Measurements from ENCODE around the gene PLA2G4A. TPM values are rescaled to one million over a fixed set of nuclear protein-coding genes. Genes with fewer than 3 reads are reported as not detected.
"Not testable (repeated sequence)": the region's sequence is repeated elsewhere in the genome, so short reads cannot be mapped to it uniquely, and the experiment has no call there.

Gene PLA2G4A
- total RNA-seq, 1 donor from 2014 or later, result 24.3 TPM

DNA sequence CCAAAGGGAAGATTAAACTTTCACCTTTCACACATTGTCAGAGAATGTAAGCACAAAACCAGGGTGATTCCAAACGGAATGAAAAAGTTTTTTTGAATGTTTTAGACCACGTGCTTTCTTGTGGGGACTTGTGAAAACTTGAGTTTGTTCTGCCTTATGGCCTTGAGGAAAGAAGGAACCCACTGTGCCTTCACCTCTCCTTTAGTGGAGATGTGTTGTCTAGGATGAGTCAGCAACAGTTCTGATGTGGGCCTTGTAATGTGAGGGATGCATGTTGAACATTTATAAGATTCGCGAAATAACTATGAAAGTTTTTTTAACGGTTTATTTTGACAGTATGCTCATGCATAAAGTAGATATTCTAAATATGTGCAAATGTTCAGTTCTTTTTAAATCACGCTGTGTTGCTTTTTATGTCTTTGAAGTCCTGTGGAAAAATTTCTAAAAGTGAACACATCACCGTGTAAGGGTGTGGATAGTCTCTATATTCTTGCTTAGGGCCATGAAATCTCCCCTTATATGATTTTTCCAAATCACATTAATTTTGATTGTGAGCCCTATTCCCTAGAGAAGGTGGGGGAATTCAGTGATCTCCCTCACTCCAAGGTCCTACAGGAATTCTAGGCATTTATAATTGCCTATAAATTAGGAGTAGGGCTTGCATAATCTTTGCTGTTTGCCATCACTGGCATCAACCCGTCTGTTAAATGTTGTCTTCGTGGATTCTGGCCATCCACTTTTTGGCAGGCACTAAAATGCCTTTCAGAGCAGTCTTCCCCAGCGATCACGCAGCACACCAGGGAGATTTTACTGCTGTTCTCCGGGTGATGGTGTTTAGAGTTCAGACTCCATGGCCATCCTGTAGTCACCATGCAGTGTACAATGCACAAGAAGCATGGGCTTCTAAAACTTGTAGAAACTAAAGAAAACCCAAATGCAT lies 47.4 kb downstream of the PLA2G4A start:
- no peak for DNase-seq

DNA sequence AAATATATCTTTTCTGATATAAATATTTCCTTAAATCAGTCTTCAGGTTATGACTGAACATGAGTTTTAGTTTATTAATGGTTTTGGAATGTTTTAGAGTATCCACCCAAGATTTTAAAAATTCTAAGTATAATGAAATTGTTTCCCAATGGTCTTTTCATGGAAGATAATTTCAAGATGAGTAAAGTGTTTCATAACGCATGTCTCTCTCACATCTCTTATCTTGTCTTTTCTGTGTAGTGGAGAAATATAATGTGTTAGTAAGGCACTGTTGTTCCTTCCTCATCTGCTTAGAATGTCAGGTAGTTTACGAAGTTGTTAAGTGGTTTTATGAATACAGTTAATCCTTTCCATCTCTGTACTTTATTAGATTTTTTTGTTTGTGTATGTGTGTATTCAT lies 49.6 kb downstream of the PLA2G4A start:
- DNase-seq, result no peak

DNA sequence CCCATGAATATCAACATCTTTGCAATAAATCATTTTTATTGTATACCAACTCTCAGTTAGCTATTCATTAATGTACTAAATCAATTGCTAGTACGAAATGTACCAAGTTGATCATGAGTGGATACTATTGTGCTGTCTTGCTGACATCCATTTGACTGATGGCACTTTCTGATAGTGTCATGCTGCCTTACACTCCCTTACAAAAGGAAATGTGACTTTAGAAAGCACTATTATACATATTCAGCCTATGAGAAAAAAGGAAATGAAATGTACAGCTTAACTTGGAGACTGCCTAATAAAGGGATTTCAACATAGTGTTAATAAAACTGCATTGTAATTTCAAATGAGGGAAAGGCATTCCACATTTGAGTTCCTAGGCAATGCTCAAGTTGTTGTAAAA lies 52.2 kb downstream of the PLA2G4A start:
- DNase-seq, result no peak

DNA sequence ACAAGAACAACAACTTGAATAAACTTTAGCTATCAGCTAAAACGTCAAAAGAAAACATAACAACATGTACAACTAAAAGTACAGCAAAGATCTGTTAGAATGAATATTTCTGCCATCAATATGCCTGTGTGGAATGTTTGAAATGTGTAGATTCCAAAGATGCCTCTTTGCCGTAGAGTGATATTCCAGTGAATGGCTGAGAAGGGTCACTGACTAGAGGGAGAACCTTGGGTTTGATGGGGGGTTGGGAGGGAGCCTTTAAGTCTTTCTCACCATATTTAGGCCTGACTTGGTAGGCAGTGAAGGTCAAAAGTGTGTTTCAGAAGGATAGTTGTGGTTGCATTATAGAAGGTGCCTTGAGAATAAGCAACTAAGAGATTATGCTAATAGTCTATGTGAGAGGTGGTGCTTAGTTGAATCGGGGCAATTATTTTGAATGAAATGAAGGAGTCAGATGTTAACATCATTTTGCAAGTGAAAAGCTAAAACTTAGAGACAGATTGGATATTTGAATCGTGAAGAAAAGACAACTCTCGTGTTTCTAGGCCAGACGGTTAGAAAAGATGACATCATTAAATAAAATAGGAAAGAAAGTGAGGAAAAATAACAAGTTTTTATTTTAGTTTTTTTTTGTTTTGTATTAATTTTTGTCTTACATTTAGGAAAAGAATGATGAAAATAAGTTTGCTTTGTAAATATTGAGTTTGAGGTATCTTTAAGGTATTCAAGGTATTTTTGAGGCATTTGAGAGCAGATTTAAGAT lies 53.8 kb downstream of the PLA2G4A start:
- DNase-seq, result no peak

DNA sequence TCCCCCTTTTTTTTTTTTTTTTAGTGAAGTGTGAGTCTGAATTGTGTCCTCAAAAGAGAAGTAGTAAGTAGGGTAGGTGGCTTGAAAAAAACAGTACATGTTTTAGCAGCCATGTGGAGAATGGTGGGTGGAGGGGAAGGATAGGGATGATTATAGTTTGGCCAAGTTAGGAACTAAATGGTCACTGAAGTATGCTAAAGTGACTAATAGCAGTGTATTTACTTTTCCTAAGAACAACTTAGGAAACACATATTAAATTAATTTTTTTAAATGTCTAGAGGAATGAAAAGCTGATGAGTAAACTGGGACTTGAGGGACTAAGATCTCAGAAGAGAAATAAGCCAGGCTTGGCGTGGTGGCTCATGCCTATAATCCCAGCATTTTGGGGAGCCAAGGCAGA lies 55.5 kb downstream of the PLA2G4A start:
- DNase-seq, result no peak

DNA sequence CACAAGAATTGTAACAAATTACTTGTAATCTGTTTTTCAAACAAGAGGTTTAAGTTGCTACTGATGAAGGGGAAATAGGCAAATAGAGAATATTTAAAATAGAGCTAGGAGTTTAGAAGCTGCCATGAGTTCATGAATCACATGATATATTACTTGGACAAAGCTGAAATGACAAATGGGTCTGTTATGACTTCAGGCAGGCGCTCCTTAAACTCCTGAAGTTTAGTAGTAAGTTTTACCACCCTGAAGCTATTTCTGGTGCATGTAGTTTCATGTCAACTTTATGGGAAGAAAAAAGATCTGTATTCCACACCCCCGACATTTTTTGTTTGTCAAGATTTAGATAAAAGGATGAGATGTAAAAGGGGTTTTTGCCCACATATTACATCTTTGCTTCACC lies 58.5 kb downstream of the PLA2G4A start:
- no peak for DNase-seq

DNA sequence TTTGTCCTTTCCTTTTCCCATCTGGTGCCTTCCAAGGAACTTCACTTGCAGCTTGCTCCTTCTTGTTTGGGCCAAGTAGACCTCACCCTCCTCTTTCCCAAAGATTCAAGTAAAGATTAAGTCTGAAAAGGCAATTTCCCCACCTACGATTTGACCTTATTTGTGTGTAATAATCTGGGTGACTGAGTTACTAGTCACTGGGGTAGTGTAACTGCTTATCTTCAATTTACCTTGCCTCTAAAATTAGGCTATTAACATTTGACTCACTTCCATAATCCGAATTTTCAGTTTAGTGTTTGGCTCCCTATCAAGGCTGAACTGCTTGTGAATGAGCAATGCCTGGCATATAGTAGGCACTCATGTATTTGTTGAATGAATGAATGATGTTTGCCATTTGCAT lies 59.6 kb downstream of the PLA2G4A start:
- DNase-seq, result no peak

DNA sequence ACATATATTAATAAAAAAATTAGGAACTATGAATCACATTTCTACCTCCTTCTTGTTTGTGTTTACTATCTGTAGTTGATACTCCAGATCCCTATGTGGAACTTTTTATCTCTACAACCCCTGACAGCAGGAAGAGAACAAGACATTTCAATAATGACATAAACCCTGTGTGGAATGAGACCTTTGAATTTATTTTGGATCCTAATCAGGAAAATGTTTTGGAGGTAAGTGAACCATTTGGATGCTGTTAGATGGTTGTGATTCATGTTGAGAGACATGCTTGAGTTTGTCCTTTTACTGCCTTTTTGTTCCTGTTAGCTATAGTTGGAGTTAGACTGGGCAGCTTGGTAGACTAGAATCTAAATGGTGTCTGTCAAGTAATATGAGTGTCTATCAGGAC lies 64.2 kb downstream of the PLA2G4A start:
- no peak for DNase-seq

DNA sequence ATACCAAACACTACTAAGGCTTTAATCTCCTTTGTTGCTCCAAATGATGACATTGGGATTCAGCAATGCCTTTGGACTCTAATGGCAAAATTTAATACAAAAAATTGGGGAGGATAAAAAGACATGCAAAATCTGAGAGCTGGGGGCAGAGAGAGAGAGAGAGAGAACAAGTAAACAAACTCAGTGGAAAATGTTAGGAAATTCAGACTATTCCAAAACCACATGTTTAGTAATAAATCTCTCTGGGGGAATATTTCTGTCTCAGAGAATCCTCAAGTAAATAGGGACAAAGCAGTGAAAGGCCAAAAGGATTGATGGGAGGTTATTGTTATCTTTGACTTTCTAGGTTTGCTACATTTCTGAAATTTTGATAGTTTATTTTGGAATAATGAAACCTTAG lies 65.7 kb downstream of the PLA2G4A start:
- DNase-seq, result no peak

DNA sequence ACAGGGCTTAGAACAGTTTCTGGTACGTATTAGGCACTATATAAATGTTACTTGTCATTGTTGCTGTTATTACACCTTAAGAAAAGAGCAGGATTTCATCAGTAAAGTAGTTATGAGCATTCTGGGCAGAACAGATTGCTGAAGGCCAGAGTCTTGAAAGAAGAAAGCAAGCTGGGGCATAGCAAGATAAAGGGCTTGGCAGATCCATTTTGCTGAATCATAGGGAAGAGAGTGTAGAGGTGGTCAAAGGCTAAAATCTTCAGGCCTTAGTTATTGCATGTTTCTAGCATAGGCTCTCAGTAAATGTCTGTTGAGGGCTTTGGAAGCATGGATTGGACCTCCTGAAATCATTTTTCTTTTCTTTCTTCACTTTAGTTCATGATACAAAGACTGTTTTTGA lies 67.5 kb downstream of the PLA2G4A start:
- DNase-seq, result no peak

DNA sequence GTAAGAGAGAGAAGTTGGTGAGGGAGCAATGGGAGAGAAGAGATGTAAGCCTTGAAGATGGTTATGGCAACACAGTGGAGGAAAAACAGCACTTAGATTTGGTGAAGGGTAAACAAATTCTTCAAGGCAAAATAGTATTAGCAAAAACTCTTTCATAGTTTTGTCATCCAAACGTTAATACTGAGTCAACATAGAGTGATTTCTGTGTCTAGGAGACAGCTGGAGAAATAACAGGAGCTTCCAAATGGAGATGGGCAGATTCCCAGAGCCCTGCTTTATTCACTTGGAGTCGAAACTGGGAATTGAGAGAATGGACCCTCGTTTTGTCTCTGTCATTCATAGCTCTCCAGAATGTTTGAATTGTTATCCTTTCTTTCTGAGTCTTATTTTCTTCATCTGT lies 68.3 kb downstream of the PLA2G4A start:
- no peak for DNase-seq

DNA sequence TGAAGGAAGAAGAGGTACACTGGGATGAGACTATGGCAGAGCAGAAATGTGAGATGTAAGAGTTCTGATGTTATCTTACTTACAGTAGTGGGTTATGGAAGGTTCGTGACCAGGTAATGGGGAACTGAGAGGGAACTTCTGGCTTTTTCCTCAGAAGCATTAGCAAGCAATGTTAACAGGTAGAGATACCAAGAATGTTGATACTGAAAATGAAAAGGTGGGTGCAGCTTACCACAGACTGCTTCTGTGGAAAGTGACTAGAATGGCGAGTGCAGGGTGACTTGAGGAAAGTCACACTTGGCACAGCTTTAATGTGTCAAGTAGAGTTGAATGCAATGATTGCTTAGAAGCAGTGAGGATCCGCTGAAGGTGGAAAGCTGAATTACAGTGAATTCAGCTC lies 70.8 kb downstream of the PLA2G4A start:
- DNase-seq, result no peak

DNA sequence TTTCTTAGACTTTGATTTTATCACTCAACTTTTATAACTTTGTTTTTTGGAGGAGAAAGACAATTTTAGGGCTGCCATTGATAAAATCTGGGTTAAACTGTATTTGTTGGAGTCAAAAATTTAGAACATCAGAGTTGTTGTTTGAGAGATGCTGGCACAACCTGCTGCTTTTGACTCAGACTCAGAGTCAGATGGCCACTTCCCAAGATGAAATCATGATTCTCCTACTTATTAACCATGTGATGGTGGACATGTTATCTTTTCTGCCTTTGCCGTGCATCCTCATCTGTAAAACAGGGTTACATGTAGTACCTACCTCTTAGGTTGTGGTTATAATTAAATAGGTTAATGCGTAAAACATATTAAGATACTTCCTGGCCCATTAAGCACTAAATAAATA lies 71.2 kb downstream of the PLA2G4A start:
- no peak for DNase-seq

DNA sequence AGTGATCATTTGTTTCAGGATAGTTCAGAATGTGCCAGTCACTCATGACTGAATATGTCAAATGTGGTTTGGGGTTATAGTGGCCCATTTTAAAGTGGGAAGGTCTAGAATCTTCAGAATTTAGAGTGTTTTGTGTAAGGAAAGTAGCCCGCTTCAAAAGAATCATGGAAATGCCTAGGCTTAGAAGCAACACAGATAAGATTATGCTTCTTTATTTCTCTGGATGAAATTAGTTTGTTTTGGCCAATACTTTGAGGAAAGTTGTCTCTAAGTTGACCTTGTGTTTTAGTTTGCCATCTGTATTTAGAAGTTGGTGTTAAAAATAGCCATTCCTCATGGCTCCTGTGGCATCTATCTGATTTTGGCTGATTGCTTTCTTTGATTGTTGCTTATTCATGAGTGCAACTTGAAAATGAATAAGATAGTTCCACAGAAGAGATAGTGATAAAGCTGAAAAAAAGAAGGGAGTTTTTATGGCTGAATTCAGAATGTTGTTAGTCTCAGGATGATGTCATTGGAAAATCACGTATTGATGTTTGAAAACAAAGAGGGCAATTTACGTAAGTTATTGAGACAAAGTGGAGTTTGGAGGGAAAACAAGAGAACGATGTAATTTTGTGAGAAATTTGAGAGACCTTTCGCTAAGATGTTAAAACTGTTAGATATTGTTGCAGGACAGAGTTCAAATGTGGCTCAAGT lies 71.9 kb downstream of the PLA2G4A start:
- DNase-seq, result no peak

DNA sequence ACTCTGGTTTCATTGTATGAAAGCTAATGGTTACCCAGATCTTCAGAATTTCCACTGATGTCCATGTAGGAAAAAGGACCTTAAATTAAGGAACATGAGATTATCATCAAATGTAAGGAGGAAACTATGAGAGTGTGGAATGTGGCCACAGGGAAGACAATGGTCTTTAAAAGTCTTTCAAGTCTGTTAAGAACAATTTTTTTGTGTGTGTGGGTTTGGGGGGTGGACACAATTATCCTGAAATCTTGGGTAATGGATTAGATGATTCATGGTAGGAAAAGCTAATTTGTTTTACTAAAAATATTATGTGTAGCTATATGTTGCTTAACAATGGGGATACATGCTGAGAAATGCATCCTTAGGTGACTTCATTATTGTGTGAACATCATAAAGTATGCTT lies 72.9 kb downstream of the PLA2G4A start:
- no peak for DNase-seq

DNA sequence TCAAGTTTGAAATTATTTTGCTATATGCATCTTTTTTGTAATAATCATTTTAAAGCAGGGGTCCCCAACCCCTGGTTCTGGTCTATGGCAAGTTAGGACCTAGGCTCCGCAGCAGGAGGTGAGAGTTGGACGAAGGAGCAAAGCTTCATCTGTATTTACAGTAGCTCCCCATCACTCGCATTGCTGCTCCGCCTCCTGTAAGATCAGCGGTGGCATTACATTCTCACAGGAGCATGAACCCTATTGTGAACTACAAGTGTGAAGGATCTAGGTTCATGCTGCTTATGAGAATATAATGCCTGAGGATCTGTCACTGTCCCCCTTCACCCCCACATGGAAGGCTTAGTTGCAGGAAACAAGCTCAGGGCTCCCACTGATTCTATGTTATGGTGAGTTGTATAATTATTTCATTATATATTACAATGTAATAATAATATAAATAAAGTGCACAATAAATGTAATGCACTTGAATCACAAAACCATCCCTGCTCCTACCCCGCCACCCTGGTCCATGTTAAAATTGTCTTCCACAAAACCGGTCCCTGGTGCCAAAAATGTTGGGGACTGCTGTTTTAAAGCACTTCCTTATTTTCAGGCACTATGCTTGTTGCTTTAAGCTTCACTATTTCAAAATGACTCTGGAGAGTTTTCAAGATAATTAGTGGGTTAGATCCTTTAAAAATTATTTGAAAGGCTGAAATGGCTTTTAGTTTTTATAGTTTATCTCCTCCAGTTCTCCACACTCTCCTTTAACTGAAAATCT lies 74.8 kb downstream of the PLA2G4A start:
- DNase-seq, result no peak

DNA sequence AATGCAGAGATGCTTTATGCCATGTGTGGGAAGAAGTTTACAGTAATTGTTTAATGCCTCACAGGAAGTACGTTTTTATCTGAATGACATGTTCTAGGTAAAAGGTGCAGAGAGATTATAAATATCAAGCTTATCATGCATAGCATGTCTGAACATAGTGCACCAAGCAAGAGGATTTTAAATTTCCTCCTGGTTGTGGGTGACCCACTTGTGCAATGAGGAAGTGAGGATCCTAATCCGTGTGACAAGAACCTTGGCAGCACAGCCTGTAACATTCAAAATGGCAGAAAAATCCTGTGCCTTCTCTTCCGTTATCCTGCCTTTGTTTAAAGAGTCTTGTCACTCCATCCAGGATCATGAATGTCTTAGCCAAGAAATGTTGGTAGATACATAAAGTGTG lies 75.6 kb downstream of the PLA2G4A start:
- no peak for DNase-seq

DNA sequence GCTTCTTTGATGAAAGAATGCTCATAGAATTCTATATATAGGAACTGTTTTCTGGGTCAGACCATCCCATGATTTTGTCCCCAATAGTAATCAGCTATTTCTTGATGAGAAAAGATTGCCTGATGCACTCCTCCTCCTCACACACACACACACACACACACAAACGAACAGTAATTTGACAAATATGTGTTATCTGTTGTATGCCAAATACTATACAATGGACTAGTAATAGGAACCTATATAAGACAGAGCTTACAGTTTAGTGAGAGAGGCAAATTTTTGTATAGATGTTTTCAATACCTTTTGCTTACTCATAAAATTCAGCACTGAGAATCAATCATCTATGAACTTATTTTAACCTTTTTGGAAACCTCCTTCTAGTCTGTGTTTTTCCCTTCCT lies 76.8 kb downstream of the PLA2G4A start:
- DNase-seq, result no peak

DNA sequence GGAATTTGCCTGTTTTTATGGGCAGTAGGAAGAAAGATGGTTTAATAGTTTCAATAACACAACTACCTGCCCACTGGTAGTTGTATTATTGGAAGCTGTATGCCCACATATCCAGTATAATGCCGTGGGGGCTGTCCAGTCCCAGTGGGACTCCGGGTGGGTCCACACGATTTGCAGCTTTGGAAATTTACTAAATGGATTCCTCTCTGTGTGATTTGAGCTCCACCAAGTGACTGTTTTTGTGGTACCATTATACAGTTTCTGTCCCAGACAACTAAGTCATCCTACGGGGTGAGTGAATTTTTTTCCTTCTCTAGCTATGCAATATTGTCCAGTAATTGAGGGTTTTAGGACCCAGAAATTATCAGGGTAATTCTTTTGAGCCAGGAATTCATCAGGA lies 86.8 kb downstream of the PLA2G4A start:
- no peak for DNase-seq

DNA sequence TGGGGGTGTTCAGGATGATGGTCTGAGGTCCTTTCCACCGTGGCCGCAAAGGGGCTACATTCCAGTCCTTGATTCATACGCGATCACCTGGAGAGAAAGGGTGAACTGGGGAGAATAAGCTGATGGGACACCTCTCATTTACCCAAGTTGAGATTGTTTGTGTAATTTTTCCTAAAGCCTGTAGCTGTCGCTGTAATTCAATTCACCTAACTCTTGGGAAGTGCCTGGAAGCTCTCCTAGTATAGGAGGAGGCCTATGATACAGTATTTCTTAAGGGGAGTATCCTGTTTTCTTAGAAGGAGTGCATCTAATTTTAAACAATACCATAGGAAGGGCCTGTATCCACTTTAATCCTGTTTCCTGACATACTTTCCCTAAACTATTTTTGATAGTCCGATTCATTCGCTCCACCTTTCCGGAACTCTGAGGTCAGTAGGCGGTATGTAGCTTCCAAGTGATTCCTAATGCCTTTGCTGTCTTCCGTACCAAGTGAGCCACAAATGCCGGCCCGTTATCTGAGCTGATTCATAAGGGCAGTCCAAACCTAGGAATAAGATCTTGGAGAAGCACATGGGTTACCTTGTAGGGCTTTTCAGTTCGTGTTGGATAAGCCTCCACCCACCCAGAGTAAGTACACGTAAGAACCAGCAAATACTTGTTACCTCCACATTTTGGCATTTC lies 88.5 kb downstream of the PLA2G4A start:
- not testable (repeated sequence) for DNase-seq

DNA sequence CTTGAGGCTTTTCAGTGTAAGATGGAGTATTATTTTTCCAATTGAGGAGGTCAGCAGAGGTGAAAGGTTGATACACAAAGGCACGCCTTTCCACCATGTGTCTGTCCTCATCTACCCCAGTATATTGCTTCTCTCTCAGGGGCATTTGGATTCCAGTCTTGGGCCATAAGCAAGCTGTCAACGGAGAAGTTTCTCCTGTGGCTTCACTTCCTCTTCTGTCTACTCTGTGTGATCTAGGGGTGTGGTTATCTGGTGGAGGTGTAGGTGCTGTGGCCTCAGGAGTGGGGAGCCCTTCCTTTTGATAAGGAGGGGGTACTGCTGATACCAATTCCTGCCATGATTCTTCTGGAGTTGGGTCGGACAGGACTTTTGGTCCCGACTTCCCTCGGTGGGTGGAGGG lies 92.6 kb downstream of the PLA2G4A start:
- DNase-seq, result not testable (repeated sequence)

DNA sequence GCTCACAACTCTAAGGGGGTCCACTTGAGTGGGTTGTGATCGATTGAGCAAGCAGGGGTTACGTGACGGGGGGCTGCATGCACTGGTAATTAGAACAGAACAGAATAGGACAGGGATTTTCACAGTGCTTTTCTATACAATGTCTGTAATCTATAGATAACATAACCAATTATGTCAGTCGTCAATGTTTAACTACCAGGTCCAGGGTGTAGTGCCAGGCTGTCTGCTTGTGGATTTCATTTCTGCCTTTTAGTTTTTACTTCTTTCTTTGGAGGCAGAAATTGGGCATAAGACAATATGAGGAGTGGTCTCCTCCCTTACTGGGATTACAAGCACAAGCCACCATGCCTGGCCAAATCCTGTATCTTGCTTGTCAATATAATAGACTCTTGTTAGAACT lies 94.1 kb downstream of the PLA2G4A start:
- not testable (repeated sequence) for DNase-seq
